HepG2 (cell line): ENCODE results near the gene SLC16A3. TPM values are rescaled to one million over a fixed set of nuclear protein-coding genes. Genes with fewer than 3 reads are reported as not detected.

Experiments used
- DR1 ChIP-seq: sonication (generic); formaldehyde crosslinking; IDR thresholded peaks from 2 replicates; pipeline ENCODE4 v1.8.0; 2021; ENCODE audit warnings: mild to moderate bottlenecking, missing genetic modification reagents, inconsistent platforms
- FOXK1 ChIP-seq: sonication (generic); formaldehyde crosslinking; IDR thresholded peaks from 2 replicates; pipeline ENCODE4 v1.4.0; 2020; ENCODE audit warnings: low read depth, missing genetic modification reagents, borderline replicate concordance
- ZNF205 ChIP-seq: IDR thresholded peaks from 2 replicates; pipeline ENCODE4 v1.6.1; 2018; ENCODE audit warnings: missing biosample characterization, missing genetic modification reagents
- ZNF678 ChIP-seq: sonication (generic); formaldehyde crosslinking; IDR thresholded peaks from 2 replicates; pipeline ENCODE4 v1.4.0; 2020; ENCODE audit warnings: mild to moderate bottlenecking, missing genetic modification reagents
- ZNF709 ChIP-seq: sonication (generic); formaldehyde crosslinking; IDR thresholded peaks from 2 replicates; pipeline ENCODE4 v1.5.0; 2020; ENCODE audit warnings: mild to moderate bottlenecking, missing genetic modification reagents
- ZSCAN22 ChIP-seq: sonication (generic); formaldehyde crosslinking; IDR thresholded peaks from 2 replicates; pipeline ENCODE4 v1.4.0; 2020; ENCODE audit warnings: mild to moderate bottlenecking, missing genetic modification reagents
- polyA plus RNA-seq, 8 experiments: library from polyadenylated mRNA; depleted of rRNA in 3 of 8; stranded (reverse) in 7 of 8; unstranded in 1 of 8; fragments of >200 nt; fragmentation: Illumina TruSeq in 4 of 8; extraction: Trizol in 4 of 8; gene quantifications; 2 replicates each; pipeline versions ENCODE4 v1.2.1 to v1.2.3, GENCODE V29; 2011 to 2016; ENCODE audit warnings: low read depth in 4 of 8, missing spikeins in 1 of 8, mixed read lengths in 1 of 8; ENCODE audit not compliant: insufficient read depth in 1 of 8
- total RNA-seq, 5 experiments: library from RNA; depleted of rRNA; stranded (reverse); fragments of >200 nt; fragmentation: Illumina TruSeq; extraction: Trizol; gene quantifications; 2 replicates each; pipeline ENCODE4 v1.2.3, GENCODE V29; 2016; ENCODE audit warnings: low read depth in 1 of 5
- TF ChIP-seq, protein P1 (sequence below): IDR thresholded peaks from 2 replicates; pipeline ENCODE4 v1.6.1; 2016; ENCODE audit warnings: low read depth, missing genetic modification reagents, missing compliant biosample characterization
- TF ChIP-seq, protein P2 (sequence below): sonication (generic); formaldehyde crosslinking; IDR thresholded peaks from 2 replicates; pipeline ENCODE4 v1.5.0; 2020; ENCODE audit warnings: mild to moderate bottlenecking, missing genetic modification reagents
- TF ChIP-seq, protein P3 (sequence below): sonication (generic); formaldehyde crosslinking; IDR thresholded peaks from 2 replicates; pipeline ENCODE4 v1.4.0; 2020; ENCODE audit warnings: missing genetic modification reagents, borderline replicate concordance
- TF ChIP-seq, protein P4 (sequence below): sonication (generic); formaldehyde crosslinking; IDR thresholded peaks from 2 replicates; pipeline ENCODE4 v1.4.0; 2020; ENCODE audit warnings: missing genetic modification reagents

Gene SLC16A3
- total and polyA plus RNA-seq, 2 of the 13 experiments (the other 11 are each of a cell fraction or from before 2014, with no cell fraction given): 242 to 349 TPM

DNA sequence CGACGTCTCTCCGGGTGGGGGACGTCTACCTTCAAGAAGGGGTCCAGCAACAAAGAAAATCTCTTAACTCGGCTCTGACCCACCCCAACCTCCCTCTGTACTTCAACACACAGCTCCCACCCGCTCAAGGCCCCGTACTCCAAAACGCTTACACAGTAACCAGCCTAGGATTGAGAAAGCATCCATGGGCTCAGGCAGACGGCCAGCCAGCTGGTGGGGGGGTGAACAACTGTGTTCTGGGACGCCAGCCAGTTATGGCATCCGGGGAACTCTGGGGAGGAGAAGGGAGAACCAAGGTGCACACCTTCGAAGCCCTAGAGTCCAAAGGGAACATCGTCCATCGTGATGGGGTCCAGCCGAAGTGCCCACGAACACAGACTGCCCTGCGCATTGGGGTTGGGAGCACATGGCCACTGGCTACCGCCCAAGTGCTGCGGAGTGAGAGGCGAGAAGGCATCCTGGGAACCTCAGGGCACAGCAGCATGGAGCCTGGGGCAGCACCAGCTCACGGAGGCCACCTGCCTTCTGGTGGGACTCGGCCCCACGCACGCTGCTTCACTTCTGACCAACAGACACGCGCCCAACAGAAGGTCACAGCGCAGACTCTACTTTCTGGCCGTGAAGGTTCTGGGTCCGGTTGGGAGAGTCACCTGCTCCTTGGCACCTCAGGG, 14.3 kb downstream of the SLC16A3 start (continued):
- TF ChIP-seq, protein P1, sequence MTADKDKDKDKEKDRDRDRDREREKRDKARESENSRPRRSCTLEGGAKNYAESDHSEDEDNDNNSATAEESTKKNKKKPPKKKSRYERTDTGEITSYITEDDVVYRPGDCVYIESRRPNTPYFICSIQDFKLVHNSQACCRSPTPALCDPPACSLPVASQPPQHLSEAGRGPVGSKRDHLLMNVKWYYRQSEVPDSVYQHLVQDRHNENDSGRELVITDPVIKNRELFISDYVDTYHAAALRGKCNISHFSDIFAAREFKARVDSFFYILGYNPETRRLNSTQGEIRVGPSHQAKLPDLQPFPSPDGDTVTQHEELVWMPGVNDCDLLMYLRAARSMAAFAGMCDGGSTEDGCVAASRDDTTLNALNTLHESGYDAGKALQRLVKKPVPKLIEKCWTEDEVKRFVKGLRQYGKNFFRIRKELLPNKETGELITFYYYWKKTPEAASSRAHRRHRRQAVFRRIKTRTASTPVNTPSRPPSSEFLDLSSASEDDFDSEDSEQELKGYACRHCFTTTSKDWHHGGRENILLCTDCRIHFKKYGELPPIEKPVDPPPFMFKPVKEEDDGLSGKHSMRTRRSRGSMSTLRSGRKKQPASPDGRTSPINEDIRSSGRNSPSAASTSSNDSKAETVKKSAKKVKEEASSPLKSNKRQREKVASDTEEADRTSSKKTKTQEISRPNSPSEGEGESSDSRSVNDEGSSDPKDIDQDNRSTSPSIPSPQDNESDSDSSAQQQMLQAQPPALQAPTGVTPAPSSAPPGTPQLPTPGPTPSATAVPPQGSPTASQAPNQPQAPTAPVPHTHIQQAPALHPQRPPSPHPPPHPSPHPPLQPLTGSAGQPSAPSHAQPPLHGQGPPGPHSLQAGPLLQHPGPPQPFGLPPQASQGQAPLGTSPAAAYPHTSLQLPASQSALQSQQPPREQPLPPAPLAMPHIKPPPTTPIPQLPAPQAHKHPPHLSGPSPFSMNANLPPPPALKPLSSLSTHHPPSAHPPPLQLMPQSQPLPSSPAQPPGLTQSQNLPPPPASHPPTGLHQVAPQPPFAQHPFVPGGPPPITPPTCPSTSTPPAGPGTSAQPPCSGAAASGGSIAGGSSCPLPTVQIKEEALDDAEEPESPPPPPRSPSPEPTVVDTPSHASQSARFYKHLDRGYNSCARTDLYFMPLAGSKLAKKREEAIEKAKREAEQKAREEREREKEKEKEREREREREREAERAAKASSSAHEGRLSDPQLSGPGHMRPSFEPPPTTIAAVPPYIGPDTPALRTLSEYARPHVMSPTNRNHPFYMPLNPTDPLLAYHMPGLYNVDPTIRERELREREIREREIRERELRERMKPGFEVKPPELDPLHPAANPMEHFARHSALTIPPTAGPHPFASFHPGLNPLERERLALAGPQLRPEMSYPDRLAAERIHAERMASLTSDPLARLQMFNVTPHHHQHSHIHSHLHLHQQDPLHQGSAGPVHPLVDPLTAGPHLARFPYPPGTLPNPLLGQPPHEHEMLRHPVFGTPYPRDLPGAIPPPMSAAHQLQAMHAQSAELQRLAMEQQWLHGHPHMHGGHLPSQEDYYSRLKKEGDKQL: no peak
- TF ChIP-seq, protein P2, sequence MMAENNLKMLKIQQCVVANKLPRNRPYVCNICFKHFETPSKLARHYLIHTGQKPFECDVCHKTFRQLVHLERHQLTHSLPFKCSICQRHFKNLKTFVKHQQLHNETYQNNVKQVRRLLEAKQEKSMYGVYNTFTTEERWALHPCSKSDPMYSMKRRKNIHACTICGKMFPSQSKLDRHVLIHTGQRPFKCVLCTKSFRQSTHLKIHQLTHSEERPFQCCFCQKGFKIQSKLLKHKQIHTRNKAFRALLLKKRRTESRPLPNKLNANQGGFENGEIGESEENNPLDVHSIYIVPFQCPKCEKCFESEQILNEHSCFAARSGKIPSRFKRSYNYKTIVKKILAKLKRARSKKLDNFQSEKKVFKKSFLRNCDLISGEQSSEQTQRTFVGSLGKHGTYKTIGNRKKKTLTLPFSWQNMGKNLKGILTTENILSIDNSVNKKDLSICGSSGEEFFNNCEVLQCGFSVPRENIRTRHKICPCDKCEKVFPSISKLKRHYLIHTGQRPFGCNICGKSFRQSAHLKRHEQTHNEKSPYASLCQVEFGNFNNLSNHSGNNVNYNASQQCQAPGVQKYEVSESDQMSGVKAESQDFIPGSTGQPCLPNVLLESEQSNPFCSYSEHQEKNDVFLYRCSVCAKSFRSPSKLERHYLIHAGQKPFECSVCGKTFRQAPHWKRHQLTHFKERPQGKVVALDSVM (CRISPR knock-in tag): no peak
- TF ChIP-seq FOXK1 (CRISPR knock-in tag) (peak; percentile 17; the same call in 1 of the 2 replicates), ZNF678 (CRISPR knock-in tag) (no peak), ZNF205 (CRISPR knock-in tag) (no peak), ZNF709 (CRISPR knock-in tag) (0 out of 2 replicates have a peak, but pooled peaks have one; percentile 2), ZSCAN22 (CRISPR knock-in tag) (no peak), DR1 (peak; percentile 59; the same call in 1 of the 2 replicates)
- TF ChIP-seq, protein P3, sequence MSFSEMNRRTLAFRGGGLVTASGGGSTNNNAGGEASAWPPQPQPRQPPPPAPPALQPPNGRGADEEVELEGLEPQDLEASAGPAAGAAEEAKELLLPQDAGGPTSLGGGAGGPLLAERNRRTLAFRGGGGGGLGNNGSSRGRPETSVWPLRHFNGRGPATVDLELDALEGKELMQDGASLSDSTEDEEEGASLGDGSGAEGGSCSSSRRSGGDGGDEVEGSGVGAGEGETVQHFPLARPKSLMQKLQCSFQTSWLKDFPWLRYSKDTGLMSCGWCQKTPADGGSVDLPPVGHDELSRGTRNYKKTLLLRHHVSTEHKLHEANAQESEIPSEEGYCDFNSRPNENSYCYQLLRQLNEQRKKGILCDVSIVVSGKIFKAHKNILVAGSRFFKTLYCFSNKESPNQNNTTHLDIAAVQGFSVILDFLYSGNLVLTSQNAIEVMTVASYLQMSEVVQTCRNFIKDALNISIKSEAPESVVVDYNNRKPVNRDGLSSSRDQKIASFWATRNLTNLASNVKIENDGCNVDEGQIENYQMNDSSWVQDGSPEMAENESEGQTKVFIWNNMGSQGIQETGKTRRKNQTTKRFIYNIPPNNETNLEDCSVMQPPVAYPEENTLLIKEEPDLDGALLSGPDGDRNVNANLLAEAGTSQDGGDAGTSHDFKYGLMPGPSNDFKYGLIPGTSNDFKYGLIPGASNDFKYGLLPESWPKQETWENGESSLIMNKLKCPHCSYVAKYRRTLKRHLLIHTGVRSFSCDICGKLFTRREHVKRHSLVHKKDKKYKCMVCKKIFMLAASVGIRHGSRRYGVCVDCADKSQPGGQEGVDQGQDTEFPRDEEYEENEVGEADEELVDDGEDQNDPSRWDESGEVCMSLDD (CRISPR knock-in tag): peak; percentile 11; the same call in 1 of the 2 replicates
- TF ChIP-seq, protein P4, sequence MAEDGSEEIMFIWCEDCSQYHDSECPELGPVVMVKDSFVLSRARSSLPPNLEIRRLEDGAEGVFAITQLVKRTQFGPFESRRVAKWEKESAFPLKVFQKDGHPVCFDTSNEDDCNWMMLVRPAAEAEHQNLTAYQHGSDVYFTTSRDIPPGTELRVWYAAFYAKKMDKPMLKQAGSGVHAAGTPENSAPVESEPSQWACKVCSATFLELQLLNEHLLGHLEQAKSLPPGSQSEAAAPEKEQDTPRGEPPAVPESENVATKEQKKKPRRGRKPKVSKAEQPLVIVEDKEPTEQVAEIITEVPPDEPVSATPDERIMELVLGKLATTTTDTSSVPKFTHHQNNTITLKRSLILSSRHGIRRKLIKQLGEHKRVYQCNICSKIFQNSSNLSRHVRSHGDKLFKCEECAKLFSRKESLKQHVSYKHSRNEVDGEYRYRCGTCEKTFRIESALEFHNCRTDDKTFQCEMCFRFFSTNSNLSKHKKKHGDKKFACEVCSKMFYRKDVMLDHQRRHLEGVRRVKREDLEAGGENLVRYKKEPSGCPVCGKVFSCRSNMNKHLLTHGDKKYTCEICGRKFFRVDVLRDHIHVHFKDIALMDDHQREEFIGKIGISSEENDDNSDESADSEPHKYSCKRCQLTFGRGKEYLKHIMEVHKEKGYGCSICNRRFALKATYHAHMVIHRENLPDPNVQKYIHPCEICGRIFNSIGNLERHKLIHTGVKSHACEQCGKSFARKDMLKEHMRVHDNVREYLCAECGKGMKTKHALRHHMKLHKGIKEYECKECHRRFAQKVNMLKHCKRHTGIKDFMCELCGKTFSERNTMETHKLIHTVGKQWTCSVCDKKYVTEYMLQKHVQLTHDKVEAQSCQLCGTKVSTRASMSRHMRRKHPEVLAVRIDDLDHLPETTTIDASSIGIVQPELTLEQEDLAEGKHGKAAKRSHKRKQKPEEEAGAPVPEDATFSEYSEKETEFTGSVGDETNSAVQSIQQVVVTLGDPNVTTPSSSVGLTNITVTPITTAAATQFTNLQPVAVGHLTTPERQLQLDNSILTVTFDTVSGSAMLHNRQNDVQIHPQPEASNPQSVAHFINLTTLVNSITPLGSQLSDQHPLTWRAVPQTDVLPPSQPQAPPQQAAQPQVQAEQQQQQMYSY (CRISPR knock-in tag): 0 out of 2 replicates have a peak, but pooled peaks have one; percentile 45
